GM06990 (cell line): Measurements from ENCODE around the gene ST3GAL6.

Source experiments
- DNase-seq: peaks from one replicate; pipeline ENCODE4 v3.0.0-alpha.2; 2011; ENCODE audit not compliant: insufficient read length; ENCODE audit errors: extremely low read depth
- H3K27me3 ChIP-seq: replicated peaks from 2 replicates; pipeline ENCODE4 v1.6.0; 2011; ENCODE audit warnings: low read length; ENCODE audit not compliant: control insufficient read depth, insufficient read depth
- H3K36me3 ChIP-seq: 2 replicates; pipeline ENCODE4 v1.5.1; 2011; ENCODE audit warnings: low read length; ENCODE audit not compliant: control insufficient read depth, insufficient read depth
- H3K4me3 ChIP-seq: replicated peaks from 2 replicates; pipeline ENCODE4 v1.5.1; 2011; ENCODE audit warnings: low read depth, mild to moderate bottlenecking, control low read depth, low read length
- CTCF ChIP-seq: IDR thresholded peaks from 2 replicates; pipeline ENCODE4 v1.5.1; 2011; ENCODE audit warnings: low read length, control low read depth, mild to moderate bottlenecking, inconsistent platforms; ENCODE audit not compliant: insufficient read depth, poor library complexity, severe bottlenecking

ST3GAL6 gene

GRCh38 chr3:98734306-98734705, 28.8 kb upstream of the ST3GAL6 start:
- TF ChIP-seq CTCF = no peak
- Histone ChIP-seq H3K4me3 (peak overlapping the region; percentile 73), H3K36me3 (no peaks in the 10 kb centered on the region), H3K27me3 (no peaks in the 10 kb centered on the region; the same call in 1 of the 2 replicates)
- DNase-seq = no peak

- Histone ChIP-seq H3K36me3 (no peaks in the 10 kb centered on the region), H3K27me3 (no peaks in the 10 kb centered on the region; the same call in 1 of the 2 replicates), H3K4me3 (peak overlapping the region; percentile 0; the same call in 1 of the 2 replicates)
- TF ChIP-seq CTCF = no peak
- no peak for DNase-seq
Measured at GRCh38 chr3:98734735-98735134, 28.4 kb upstream of the ST3GAL6 start.

- no peak for TF ChIP-seq CTCF
- Histone ChIP-seq H3K4me3 (no peak overlapping the region), H3K36me3 (no peaks in the 10 kb centered on the region), H3K27me3 (no peaks in the 10 kb centered on the region; the same call in 1 of the 2 replicates)
- no peak for DNase-seq
Measured at GRCh38 chr3:98735296-98735695, 27.8 kb upstream of the ST3GAL6 start.

- TF ChIP-seq CTCF = no peak
- H3K4me3 ChIP-seq = no peak overlapping the region
- no peaks in the 10 kb centered on the region; the same call in 1 of the 2 replicates for H3K27me3 ChIP-seq
- no peaks in the 10 kb centered on the region for H3K36me3 ChIP-seq
- DNase-seq = no peak
Measured at GRCh38 chr3:98735761-98736269, 27.3 kb upstream of the ST3GAL6 start.

- no peaks in the 10 kb centered on the region for H3K36me3 ChIP-seq
- no peak for DNase-seq
- no peaks in the 10 kb centered on the region for H3K27me3 ChIP-seq
- TF ChIP-seq CTCF = no peak
- H3K4me3 ChIP-seq = no peak overlapping the region
Measured at GRCh38 chr3:98737301-98737700, 25.8 kb upstream of the ST3GAL6 start.

GRCh38 chr3:98739266-98739665, 23.9 kb upstream of the ST3GAL6 start:
- Histone ChIP-seq H3K36me3 (no peaks in the 10 kb centered on the region), H3K4me3 (no peak overlapping the region), H3K27me3 (no peaks in the 10 kb centered on the region)
- no peak for TF ChIP-seq CTCF
- no peak for DNase-seq
